CD14-positive monocyte (primary cell): ENCODE results near the gene ASAP3. TPM values are rescaled to one million over a fixed set of nuclear protein-coding genes. Genes with fewer than 3 reads are reported as not detected.

Source experiments
- DNase-seq, 3 donors: peaks; one replicate each; pipeline ENCODE4 v3.0.0-alpha.2; 2011 to 2022
- H2AFZ ChIP-seq: 2 replicates; pipeline ENCODE4 v1.6.0; 2012; ENCODE audit warnings: mild to moderate bottlenecking, low read depth, low read length, inconsistent platforms; ENCODE audit not compliant: insufficient read depth, poor library complexity, severe bottlenecking
- H3K27ac ChIP-seq, 2 donors: 1 replicate in 1 of 2; 2 replicates in 1 of 2; pipeline ENCODE4 v1.5.1; 2012 to 2013; ENCODE audit warnings: low read length in 2 of 2, control low read depth in 1 of 2, inconsistent platforms in 1 of 2, low read depth in 1 of 2, mild to moderate bottlenecking in 1 of 2
- H3K27me3 ChIP-seq, 2 donors: one replicate each; pipeline versions ENCODE4 v1.6.0 to v1.6.1; 2011 to 2013; ENCODE audit warnings: low read length in 2 of 2; ENCODE audit not compliant: control insufficient read depth in 2 of 2, insufficient read depth in 2 of 2
- H3K36me3 ChIP-seq, 2 donors: replicated peaks in 1 of 2; 1 replicate in 1 of 2; 2 replicates in 1 of 2; pipeline versions ENCODE4 v1.5.1 to v1.6.1; 2012 to 2013; ENCODE audit warnings: low read length in 2 of 2, control low read depth in 1 of 2, inconsistent platforms in 1 of 2, mild to moderate bottlenecking in 1 of 2; ENCODE audit not compliant: insufficient read depth in 2 of 2, control insufficient read depth in 1 of 2
- H3K4me1 ChIP-seq, 2 donors: 1 replicate in 1 of 2; 2 replicates in 1 of 2; pipeline versions ENCODE4 v1.5.1 to v1.6.1; 2012 to 2013; ENCODE audit warnings: low read length in 2 of 2, control low read depth in 1 of 2, inconsistent platforms in 1 of 2, mild to moderate bottlenecking in 1 of 2, moderate library complexity in 1 of 2; ENCODE audit not compliant: insufficient read depth in 2 of 2, control insufficient read depth in 1 of 2
- H3K4me2 ChIP-seq: replicated peaks from 2 replicates; pipeline ENCODE3; 2012; ENCODE audit warnings: low read length, moderate library complexity, mild to moderate bottlenecking; ENCODE audit not compliant: poor library complexity, severe bottlenecking; ENCODE audit errors: extremely low read depth
- H3K4me3 ChIP-seq, 3 experiments: fragments of 200-600 bp in 1 of 3; sonication (generic) in 1 of 3; replicated peaks in 1 of 3; 1 replicate in 2 of 3; 2 replicates in 1 of 3; pipeline ENCODE4 v1.5.1; 2011 to 2013; ENCODE audit warnings: low read length in 3 of 3, mild to moderate bottlenecking in 3 of 3, control low read depth in 2 of 3, low read depth in 2 of 3, inconsistent platforms in 1 of 3, moderate library complexity in 1 of 3
- H3K79me2 ChIP-seq: 2 replicates; pipeline ENCODE4 v1.6.0; 2012; ENCODE audit warnings: mild to moderate bottlenecking, control low read depth, inconsistent platforms, low read length, moderate library complexity; ENCODE audit not compliant: insufficient read depth
- H3K9ac ChIP-seq: 2 replicates; pipeline ENCODE4 v1.6.0; 2017; ENCODE audit warnings: low read length, mild to moderate bottlenecking; ENCODE audit not compliant: insufficient read depth, poor library complexity, severe bottlenecking
- H3K9me3 ChIP-seq, 2 donors: replicated peaks in 1 of 2; 1 replicate in 1 of 2; 2 replicates in 1 of 2; pipeline versions ENCODE4 v1.5.1 to v1.6.1; 2012 to 2013; ENCODE audit warnings: low read length in 2 of 2, control low read depth in 1 of 2; ENCODE audit not compliant: control insufficient read depth in 1 of 2, insufficient read depth in 1 of 2
- H4K20me1 ChIP-seq: 2 replicates; pipeline ENCODE4 v1.6.0; 2012; ENCODE audit warnings: mild to moderate bottlenecking, low read length, control low read depth, moderate library complexity; ENCODE audit not compliant: insufficient read depth
- H3K27ac Mint-ChIP-seq, 7 donors: one replicate each; pipeline ENCODE4 v1.8.0; 2020; ENCODE audit warnings: mild to moderate bottlenecking in 7 of 7, mixed read lengths in 7 of 7, moderate library complexity in 6 of 7, inconsistent platforms in 2 of 7
- H3K27me3 Mint-ChIP-seq, 3 donors: one replicate each; pipeline ENCODE4 v1.8.0; 2021 to 2022; ENCODE audit warnings: low read depth in 3 of 3, mild to moderate bottlenecking in 3 of 3, mixed read lengths in 3 of 3, moderate library complexity in 3 of 3, inconsistent platforms in 1 of 3
- H3K36me3 Mint-ChIP-seq, 2 donors: one replicate each; pipeline ENCODE4 v1.8.0; 2020; ENCODE audit warnings: mixed read lengths in 2 of 2, inconsistent platforms in 1 of 2, mild to moderate bottlenecking in 1 of 2
- H3K4me1 Mint-ChIP-seq: one replicate; pipeline ENCODE4 v1.8.0; 2020; ENCODE audit warnings: mild to moderate bottlenecking, mixed read lengths
- H3K4me3 Mint-ChIP-seq, 2 donors: one replicate each; pipeline ENCODE4 v1.8.0; 2020; ENCODE audit warnings: mild to moderate bottlenecking in 2 of 2, mixed read lengths in 2 of 2, moderate library complexity in 1 of 2
- H3K9me3 Mint-ChIP-seq, 7 donors: one replicate each; pipeline ENCODE4 v1.8.0; 2020 to 2022; ENCODE audit warnings: mixed read lengths in 7 of 7, mild to moderate bottlenecking in 6 of 7, moderate library complexity in 6 of 7, inconsistent platforms in 2 of 7
- CTCF ChIP-seq: fragments of 200-600 bp; IDR thresholded peaks from one replicate; pipeline ENCODE4 v1.8.0; 2022; ENCODE audit warnings: antibody characterized with exemption, mild to moderate bottlenecking
- WGBS: methylation state at CpG from one replicate; pipeline ENCODE4 v1.1.5; 2013; ENCODE audit warnings: missing lambda C conversion rate; ENCODE audit not compliant: insufficient coverage; 5-methylcytosine and 5-hydroxymethylcytosine counted together
- intact Hi-C, 2 donors: fragments of 100-400 bp; cut with micrococcal nuclease; formaldehyde crosslinking; loops; one replicate each; pipeline versions ENCODE4 v1.15.0 to v1.15.1; 2023
- polyA plus RNA-seq, 3 donors: library from polyadenylated mRNA; depleted of rRNA in 1 of 3; unstranded in 2 of 3; stranded (reverse) in 1 of 3; fragments of 300-500 nt in 2 of 3; fragments of >200 nt in 1 of 3; fragmentation: Illumina TruSeq in 2 of 3; gene quantifications; 1 replicate in 2 of 3; 2 replicates in 1 of 3; pipeline ENCODE4 v1.2.3, GENCODE V29; 2012 to 2021

ASAP3 gene
- polyA plus RNA-seq, 3 donors = 0.27 to 1.1 TPM; not detected in 1

- WGBS = no CpG with 5 or more reads among the region's 4 CpGs
- Histone ChIP-seq H2AFZ (no peak overlapping the region), H3K4me3 (no peak overlapping the region), H3K4me2 (no peak overlapping the region), H3K4me1 (no peaks in the 10 kb centered on the region), H3K79me2 (peaks cover 19% of the 10 kb centered on the region), H3K9me3 (no peaks in the 10 kb centered on the region), H3K36me3 (peaks cover 70 to 94% of the 10 kb centered on the region in 2 donors), H3K27me3 (no peaks in the 10 kb centered on the region), H3K27ac (peak overlapping the region in 1 of 2 donors; percentile 24), H4K20me1 (no peaks in the 10 kb centered on the region), H3K9ac (no peak overlapping the region)
- no peak for TF ChIP-seq CTCF
- Mint-ChIP-seq H3K36me3 (peaks cover 67 to 97% of the 10 kb centered on the region in 2 donors), H3K9me3 (no peaks in the 10 kb centered on the region), H3K4me3 (no peak overlapping the region), H3K4me1 (no peaks in the 10 kb centered on the region), H3K27me3 (no peaks in the 10 kb centered on the region), H3K27ac (peak overlapping the region in 2 of 7 donors; percentile 13 to 46)
- no peak for DNase-seq
- intact Hi-C loops = no loop called here
These were observed 31.9 kb upstream of the ASAP3 start for GRCh38 chr1:23515905-23516304.

GRCh38 chr1:23514111-23514679 lies 30.2 kb upstream of the ASAP3 start:
- no peak overlapping the region for H3K4me3 Mint-ChIP-seq
- Histone ChIP-seq H2AFZ (no peak overlapping the region), H3K4me2 (no peak overlapping the region), H3K4me1 (no peaks in the 10 kb centered on the region), H3K9me3 (no peaks in the 10 kb centered on the region), H3K27ac (peak overlapping the region in 1 of 2 donors; percentile 57), H3K27me3 (no peaks in the 10 kb centered on the region), H3K9ac (no peak overlapping the region), H3K36me3 (peaks cover 73 to 94% of the 10 kb centered on the region in 2 donors), H3K79me2 (peaks cover 10% of the 10 kb centered on the region), H3K4me3 (no peak overlapping the region), H4K20me1 (no peaks in the 10 kb centered on the region)
- intact Hi-C loops = no loop called here
- H3K4me1 Mint-ChIP-seq = no peaks in the 10 kb centered on the region
- no peaks in the 10 kb centered on the region for H3K27me3 Mint-ChIP-seq
- 100% methylated on average over 3 of the region's 3 CpGs for WGBS
- peak overlapping the region in 4 of 7 donors; percentile 41 to 58 (median 48) for H3K27ac Mint-ChIP-seq
- H3K36me3 Mint-ChIP-seq = peaks cover 79 to 99% of the 10 kb centered on the region in 2 donors
- no peak for DNase-seq
- H3K9me3 Mint-ChIP-seq = no peaks in the 10 kb centered on the region
- no peak for TF ChIP-seq CTCF
